HG02798 (cell line): ENCODE results near the gene POLR3K.
A peak's percentile ranks its signal among the peaks of the same experiment; 100 is the strongest.

Experiments
- ATAC-seq: cut with Tn5 transposase; IDR thresholded peaks from one replicate; pipeline ENCODE4 v1.9.1; 2021; ENCODE audit warnings: mild to moderate bottlenecking; ENCODE audit not compliant: unreplicated experiment, poor library complexity

The POLR3K gene

GRCh38 chr16:66309-67182 is 13.1 kb upstream of the POLR3K start:
- no peak for ATAC-seq

GRCh38 chr16:65745-66144 is 12.3 kb upstream of the POLR3K start:
- ATAC-seq = peak; percentile 49

- no peak for ATAC-seq
Measured at GRCh38 chr16:64914-65255, 11.5 kb upstream of the POLR3K start.

- ATAC-seq = no peak
Measured at GRCh38 chr16:63998-64913, 10.8 kb upstream of the POLR3K start.

- ATAC-seq = no peak
Measured at GRCh38 chr16:63466-63865, 10.1 kb upstream of the POLR3K start.

GRCh38 chr16:62968-63391 is 9.6 kb upstream of the POLR3K start:
- no peak for ATAC-seq

- no peak for ATAC-seq
Measured at GRCh38 chr16:62283-62967, 9.0 kb upstream of the POLR3K start.

GRCh38 chr16:61879-62281 is 8.5 kb upstream of the POLR3K start:
- no peak for ATAC-seq

- no peak for ATAC-seq
Measured at GRCh38 chr16:60929-61878, 7.8 kb upstream of the POLR3K start.

- ATAC-seq = no peak
Measured at GRCh38 chr16:60166-60565, 6.8 kb upstream of the POLR3K start.

- ATAC-seq = no peak
Measured at GRCh38 chr16:59440-60059, 6.1 kb upstream of the POLR3K start.

GRCh38 chr16:58491-59439 is 5.4 kb upstream of the POLR3K start:
- ATAC-seq = no peak

GRCh38 chr16:57711-58110 is 4.3 kb upstream of the POLR3K start:
- no peak for ATAC-seq

GRCh38 chr16:56231-56927 is 3.0 kb upstream of the POLR3K start:
- no peak for ATAC-seq

- ATAC-seq = no peak
Measured at GRCh38 chr16:55571-56136, 2.2 kb upstream of the POLR3K start.

GRCh38 chr16:54237-54581 is 801 bp upstream of the POLR3K start:
- ATAC-seq = no peak
